ENCODE measurements around the gene TNNC1. TPM values are rescaled to one million over a fixed set of nuclear protein-coding genes. Genes with fewer than 3 reads are reported as not detected.

The TNNC1 gene
- total RNA-seq, 1 experiment from 2014 or later = 5.6 TPM

GRCh38 chr3:52477796-52478095 is 23.9 kb upstream of the TNNC1 start:
- Histone ChIP-seq H4K8ac (replicated peaks; ENCODE audit: insufficient read length, low read depth, low read length) (no peak overlapping the region), H3T11ph (ENCODE audit: low read length) (no peak overlapping the region), H4K91ac (ENCODE audit: insufficient read length, low read depth, low read length) (no peak overlapping the region), H3K4me2 (ENCODE audit: insufficient read depth, insufficient read length, low read length) (no peak overlapping the region), H3K27me3 (ENCODE audit: insufficient read depth, low read length) (no peaks in the 10 kb centered on the region), H2AFZ (ENCODE audit: low read length) (no peak overlapping the region), H3K56ac (ENCODE audit: insufficient read length, low read depth, low read length) (no peak overlapping the region), H3K79me1 (ENCODE audit: insufficient read depth, low read depth, low read length, poor library complexity, severe bottlenecking) (no peaks in the 10 kb centered on the region), H3K9ac (ENCODE audit: extremely low read depth, insufficient read length, low read length) (no peak overlapping the region), H3K27ac (ENCODE audit: insufficient read length, low read depth, low read length) (no peak overlapping the region), H4K20me1 (ENCODE audit: control insufficient read depth, insufficient read depth, insufficient read length) (no peaks in the 10 kb centered on the region), H3K18ac (ENCODE audit: insufficient read length, low read depth, low read length) (no peak overlapping the region), H2BK20ac (ENCODE audit: low read depth, low read length, poor library complexity, severe bottlenecking) (no peak overlapping the region), H3K14ac (ENCODE audit: insufficient read depth, low read length) (no peak overlapping the region), H3K23ac (ENCODE audit: insufficient read length, low read depth, low read length) (no peak overlapping the region), H3K4me1 (ENCODE audit: insufficient read depth, low read length) (no peaks in the 10 kb centered on the region), H3K79me2 (ENCODE audit: insufficient read depth, low read length) (no peaks in the 10 kb centered on the region), H2BK15ac (ENCODE audit: low read depth, low read length) (no peak overlapping the region), H3K4ac (ENCODE audit: low read depth, low read length) (no peak overlapping the region), H2BK120ac (ENCODE audit: low read depth, low read length, poor library complexity, severe bottlenecking) (no peak overlapping the region), H2BK12ac (ENCODE audit: insufficient read length, low read depth, low read length) (no peak overlapping the region), H4K5ac (ENCODE audit: insufficient read length, low read depth, low read length) (no peak overlapping the region), H3K23me2 (ENCODE audit: insufficient read length, low read depth, low read length, poor library complexity, severe bottlenecking) (no peaks in the 10 kb centered on the region), H2AK5ac (ENCODE audit: insufficient read length, low read length) (no peak overlapping the region), H3K9me3 (ENCODE audit: control insufficient read depth, low read depth, low read length) (no peaks in the 10 kb centered on the region), H2BK5ac (ENCODE audit: insufficient read length, low read length) (no peak overlapping the region)
- H3K9me3 Mint-ChIP-seq = no peaks in the 10 kb centered on the region
- no peak for DNase-seq
- no peak overlapping the region; a peak in 1 of 7 replicates for H3K27ac Mint-ChIP-seq
- no peak for TF ChIP-seq CTCF (conservative IDR thresholded peaks at IDR 0.05)
- peaks cover 59 to 97% (median 97%) of the 10 kb centered on the region in 3 experiments for H3K36me3 Mint-ChIP-seq (ENCODE audit: insufficient read depth in 1 of 3, low read depth in 3 of 3)
- no CpG with 5 or more reads among the region's 6 CpGs for WGBS (ENCODE audit: extremely low coverage, insufficient read length, low lambda C conversion rate)
- no peaks in the 10 kb centered on the region for H3K27me3 Mint-ChIP-seq (ENCODE audit: low read depth)
- no peak overlapping the region for H3K4me3 Mint-ChIP-seq
- no peaks in the 10 kb centered on the region; a peak in 2 of 4 replicates for H3K4me1 Mint-ChIP-seq
